ENCODE results near the gene R3HDM4.

DNA sequence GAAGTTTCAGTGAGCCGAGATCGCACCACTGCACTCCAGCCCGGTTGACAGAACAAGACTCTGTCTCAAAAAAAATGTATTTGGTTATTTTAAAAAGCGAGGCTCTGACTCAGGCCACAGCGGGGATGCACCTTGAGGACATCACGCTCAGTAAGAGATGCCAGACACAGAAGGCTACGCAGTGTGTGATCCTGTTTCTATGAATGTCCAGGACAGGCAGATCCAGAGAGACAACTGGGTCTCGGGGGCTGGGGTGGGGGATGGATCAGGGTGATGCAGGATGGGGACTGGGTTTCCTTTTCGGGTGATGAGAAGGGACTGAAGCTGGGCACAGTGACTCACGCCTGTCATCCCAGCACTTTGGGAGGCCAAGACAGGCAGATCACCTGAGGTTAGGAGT lies 25.4 kb downstream of the R3HDM4 start:
- TF ChIP-seq, protein P1, sequence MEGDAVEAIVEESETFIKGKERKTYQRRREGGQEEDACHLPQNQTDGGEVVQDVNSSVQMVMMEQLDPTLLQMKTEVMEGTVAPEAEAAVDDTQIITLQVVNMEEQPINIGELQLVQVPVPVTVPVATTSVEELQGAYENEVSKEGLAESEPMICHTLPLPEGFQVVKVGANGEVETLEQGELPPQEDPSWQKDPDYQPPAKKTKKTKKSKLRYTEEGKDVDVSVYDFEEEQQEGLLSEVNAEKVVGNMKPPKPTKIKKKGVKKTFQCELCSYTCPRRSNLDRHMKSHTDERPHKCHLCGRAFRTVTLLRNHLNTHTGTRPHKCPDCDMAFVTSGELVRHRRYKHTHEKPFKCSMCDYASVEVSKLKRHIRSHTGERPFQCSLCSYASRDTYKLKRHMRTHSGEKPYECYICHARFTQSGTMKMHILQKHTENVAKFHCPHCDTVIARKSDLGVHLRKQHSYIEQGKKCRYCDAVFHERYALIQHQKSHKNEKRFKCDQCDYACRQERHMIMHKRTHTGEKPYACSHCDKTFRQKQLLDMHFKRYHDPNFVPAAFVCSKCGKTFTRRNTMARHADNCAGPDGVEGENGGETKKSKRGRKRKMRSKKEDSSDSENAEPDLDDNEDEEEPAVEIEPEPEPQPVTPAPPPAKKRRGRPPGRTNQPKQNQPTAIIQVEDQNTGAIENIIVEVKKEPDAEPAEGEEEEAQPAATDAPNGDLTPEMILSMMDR (IDR thresholded peaks at IDR 0.05; ENCODE audit: insufficient read depth, low read length, poor library complexity, severe bottlenecking): no peak
- no peak for TF ChIP-seq EZH2phosphoT487 (conservative IDR thresholded peaks at IDR 0.05; ENCODE audit: low read length)
